HG02981 (cell line): ENCODE measurements around the gene SMIM5.

Experiments used
- ATAC-seq: cut with Tn5 transposase; IDR thresholded peaks from one replicate; pipeline ENCODE4 v1.9.1; 2021; ENCODE audit warnings: mild to moderate bottlenecking, moderate library complexity; ENCODE audit not compliant: unreplicated experiment

The SMIM5 gene

GRCh38 chr17:75602644-75603043 is 30.6 kb upstream of the SMIM5 start:
- ATAC-seq: no peak

DNA sequence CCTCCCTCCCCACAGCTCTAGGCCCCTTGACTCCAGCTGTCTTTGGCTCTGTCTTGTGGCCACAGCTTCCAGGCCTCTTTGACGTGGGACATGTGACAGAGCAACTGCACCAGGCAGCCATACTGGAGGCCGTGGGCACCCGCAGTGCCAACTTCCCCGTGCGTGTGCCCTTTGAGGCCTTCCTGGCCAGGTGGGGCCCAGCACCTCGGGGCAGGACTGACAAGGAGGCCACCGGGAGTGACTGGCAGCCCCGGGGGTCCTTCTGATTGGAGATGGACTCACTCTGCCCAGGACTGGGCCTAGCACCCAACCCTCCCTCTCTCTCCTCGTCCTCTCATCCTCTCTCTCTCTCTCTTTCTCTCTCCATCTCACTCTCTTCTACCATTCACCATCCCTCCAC is 30.1 kb upstream of the SMIM5 start:
- ATAC-seq: no peak

- no peak for ATAC-seq
Observed at GRCh38 chr17:75604034-75604695, 29.1 kb upstream of the SMIM5 start.

DNA sequence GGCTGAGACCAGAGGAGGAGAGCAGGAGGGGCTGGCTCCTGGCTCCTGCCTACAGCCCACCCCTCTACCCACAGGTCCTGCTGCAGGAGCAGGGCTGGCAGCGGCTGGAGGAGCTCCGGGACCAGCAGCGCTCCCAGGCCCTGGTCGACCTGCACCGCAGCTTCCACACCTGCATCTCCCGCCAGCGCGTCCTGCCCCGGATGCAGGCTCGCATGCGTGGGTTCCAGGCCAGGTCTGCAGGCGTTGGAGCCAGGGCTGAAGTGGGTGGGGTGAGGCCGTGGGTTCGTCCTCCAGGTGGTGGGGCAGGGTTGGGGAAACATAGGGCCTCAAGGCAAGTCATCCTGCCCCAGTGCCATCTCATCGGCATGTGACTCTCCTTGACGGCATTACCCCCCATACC is 27.4 kb upstream of the SMIM5 start:
- no peak for ATAC-seq

- no peak for ATAC-seq
Observed at GRCh38 chr17:75607086-75607485, 26.1 kb upstream of the SMIM5 start.

GRCh38 chr17:75610103-75610984 is 22.9 kb upstream of the SMIM5 start:
- ATAC-seq: no peak

DNA sequence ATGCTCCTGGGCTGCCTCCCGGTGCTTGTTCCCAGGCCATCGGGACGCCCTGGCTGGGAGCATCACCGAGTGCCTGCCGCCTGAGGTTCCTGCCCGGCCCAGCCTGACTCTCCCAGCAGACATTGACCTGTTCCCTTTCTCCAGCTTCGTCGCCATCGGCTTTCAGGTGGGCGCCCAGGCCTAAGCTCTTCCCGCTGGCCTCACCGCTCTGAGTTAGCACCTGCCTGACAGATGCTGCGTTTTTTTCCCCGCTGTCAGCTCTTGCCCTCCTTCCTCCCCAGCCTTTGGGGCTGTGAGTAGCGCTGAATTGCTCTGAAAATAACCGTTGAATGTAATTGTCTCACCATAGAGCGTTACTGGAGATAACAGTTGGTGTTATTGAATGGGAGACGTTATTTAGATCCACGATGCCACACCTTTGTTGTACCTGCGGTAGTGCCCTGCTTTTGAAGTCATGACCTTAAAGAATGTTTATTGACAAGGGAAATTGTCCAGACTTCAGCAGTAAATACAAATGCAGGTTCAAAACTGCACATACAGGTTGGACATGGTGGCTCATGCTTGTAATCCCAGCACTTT is 21.3 kb upstream of the SMIM5 start:
- ATAC-seq: no peak

GRCh38 chr17:75612906-75613626 is 20.2 kb upstream of the SMIM5 start:
- ATAC-seq: no peak

DNA sequence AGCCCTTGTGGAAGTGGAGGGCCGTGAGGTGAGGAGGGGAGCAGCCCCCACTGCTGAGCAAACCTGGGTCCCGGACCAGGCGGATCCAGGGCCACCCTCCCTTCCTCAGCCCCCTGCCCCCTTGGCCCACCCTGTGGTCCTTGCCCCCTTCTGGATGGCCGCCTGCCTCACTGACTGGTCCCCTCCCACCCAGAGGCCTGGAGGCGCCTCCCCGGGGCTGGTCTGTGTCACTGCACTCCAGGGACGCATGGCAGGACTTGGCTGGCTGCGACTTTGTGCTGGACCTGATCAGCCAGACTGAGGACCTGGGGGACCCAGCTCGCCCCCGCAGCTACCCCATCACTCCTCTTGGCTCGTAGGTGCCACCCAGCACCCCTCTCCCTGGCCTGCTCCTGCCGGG is 19.2 kb upstream of the SMIM5 start:
- ATAC-seq: no peak

DNA sequence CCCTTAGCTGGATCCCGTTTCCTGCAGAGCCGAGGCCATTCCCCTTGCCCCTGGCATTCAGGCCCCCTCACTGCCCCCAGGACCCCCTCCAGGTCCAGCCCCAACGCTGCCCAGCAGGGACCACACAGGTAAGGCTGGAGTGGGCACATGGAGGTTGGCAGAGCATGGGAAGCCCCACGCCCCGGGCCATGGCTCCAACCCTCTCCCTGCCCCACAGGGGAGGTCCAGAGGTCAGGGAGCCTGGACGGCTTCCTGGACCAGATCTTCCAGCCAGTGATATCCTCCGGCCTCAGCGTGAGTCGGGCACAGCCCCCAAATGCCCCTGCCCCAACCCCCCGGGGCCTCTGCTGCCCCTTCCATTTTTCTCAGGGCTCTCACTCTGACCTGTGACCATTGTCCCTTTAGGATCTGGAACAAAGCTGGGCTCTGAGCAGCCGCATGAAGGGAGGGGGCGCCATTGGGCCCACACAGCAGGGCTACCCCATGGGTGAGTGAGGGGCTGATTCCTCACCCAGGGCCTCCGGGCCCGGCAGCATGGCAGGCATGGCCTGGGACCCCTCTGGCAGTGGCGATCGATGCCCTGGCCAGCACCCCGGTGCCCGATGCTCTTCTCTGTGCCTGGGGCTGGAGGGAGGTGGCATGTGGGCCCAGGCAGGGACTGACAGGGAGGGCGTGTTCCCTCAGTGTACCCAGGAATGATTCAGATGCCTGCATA is 18.5 kb upstream of the SMIM5 start:
- ATAC-seq: no peak

- no peak for ATAC-seq
Observed at GRCh38 chr17:75615301-75615700, 17.9 kb upstream of the SMIM5 start.

GRCh38 chr17:75616521-75617122 is 16.6 kb upstream of the SMIM5 start:
- no peak for ATAC-seq

- ATAC-seq: no peak
Observed at GRCh38 chr17:75617218-75617617, 16.0 kb upstream of the SMIM5 start.

DNA sequence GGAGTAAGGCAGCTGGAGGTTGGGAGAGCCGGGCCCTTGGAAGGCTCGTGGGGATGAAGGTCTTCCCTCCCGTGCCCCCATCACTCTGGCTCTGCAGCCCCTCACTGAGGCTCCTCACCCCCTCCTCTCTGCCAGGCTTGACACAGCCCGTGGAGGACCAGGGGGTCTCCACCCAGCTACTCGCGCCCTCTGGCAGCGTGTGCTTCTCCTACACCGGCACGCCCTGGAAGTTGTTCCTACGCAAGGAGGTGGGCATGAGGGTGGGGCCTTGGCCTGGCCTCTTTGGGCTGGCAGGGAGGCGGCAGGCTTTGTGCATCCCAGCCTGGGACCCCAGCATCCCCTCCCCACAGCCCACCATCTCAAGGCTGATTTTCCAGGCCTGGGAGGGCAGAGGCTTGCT is 15.6 kb upstream of the SMIM5 start:
- ATAC-seq: no peak

DNA sequence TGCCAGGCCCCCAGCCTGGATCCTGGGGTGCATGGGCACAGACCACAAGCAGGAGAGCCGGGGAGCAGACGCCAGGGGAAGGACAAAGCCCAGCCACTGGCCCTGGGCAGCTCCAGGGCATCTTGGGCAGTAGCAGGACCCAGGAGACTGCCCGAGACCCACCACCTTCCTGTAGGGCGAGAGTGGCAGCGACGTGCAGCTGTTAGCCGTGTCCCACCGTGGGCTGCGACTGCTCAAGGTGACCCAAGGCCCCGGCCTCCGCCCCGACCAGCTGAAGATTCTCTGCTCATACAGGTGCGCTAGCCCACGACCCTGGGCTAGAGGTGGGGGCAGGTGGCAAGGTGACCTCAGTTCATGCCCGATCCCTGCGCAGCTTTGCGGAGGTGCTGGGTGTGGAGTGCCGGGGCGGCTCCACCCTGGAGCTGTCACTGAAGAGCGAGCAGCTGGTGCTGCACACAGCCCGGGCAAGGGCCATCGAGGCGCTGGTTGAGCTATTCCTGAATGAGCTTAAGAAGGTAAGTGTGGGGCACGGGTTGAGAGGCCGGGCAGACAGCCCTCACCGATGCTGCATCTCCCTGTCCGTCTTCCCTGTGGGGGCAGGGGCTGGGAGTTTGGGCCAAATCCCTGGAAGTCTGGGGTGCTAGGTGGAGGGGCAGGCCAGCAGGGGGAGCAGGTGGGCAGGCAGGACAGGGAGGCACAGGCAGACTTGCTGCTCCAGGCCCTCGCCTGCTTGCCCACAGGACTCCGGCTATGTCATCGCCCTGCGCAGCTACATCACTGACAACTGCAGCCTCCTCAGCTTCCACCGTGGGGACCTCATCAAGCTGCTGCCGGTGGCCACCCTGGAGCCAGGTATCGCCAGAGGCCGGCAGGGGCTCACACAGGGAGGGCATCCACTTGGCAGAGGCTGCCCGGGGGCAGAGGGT is 13.5 kb upstream of the SMIM5 start:
- no peak for ATAC-seq

GRCh38 chr17:75621489-75621888 is 11.7 kb upstream of the SMIM5 start:
- ATAC-seq: no peak

- ATAC-seq: no peak
Observed at GRCh38 chr17:75622076-75622475, 11.2 kb upstream of the SMIM5 start.

DNA sequence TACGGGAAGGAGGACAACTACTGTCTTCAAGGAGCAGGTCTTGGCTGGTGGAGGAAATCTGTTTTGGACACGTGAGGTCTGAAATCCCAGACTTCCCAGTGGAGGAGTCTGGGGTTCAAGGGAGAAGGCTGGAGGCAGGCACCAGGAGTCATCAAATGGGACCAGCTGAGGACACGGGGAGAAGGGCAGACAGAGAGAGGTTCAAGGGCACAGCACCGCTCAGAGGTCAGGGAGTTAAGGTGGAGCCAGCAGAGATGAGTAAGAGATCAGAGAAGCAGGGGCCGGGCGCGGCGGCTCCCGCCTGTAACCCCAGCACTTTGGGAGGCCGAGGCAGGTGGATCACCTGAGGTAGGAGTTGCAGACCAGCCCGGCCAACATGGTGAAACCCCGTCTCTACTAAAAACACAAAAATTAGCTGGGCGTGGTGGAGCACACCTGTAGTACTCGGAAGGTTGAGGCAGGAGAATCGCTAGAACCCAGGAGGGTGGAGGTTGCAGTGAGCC is 10.4 kb upstream of the SMIM5 start:
- no peak for ATAC-seq

- no peak for ATAC-seq
Observed at GRCh38 chr17:75623386-75623785, 9.8 kb upstream of the SMIM5 start.
